IMR-90 (cell line): ENCODE results near the gene VASH1. TPM values are rescaled to one million over a fixed set of nuclear protein-coding genes. Genes with fewer than 3 reads are reported as not detected.

ENCODE experiments used
- ATAC-seq: fragments of 200-7000 bp; cut with Tn5 transposase; 2 replicates; pipeline ENCODE4 v1.9.1; 2020; ENCODE audit warnings: low read depth, mild to moderate bottlenecking, moderate library complexity
- BruUV-seq: library from RNA; stranded (reverse); fragments of 400-500 nt; replicated peaks from 2 replicates; lab custom pipeline; 2021; lab: Mats Ljungman, UMichigan
- CTCF ChIA-PET: fragments of 300-600 bp; formaldehyde crosslinking; extraction: SDS; loops from one replicate; lab custom pipeline; 2021; ENCODE audit warnings: antibody characterized with exemption; lab: Yijun Ruan, JAX
- POLR2A ChIA-PET: fragments of 300-600 bp; sonication (Branson Sonifier 250); formaldehyde crosslinking; loops from one replicate; lab custom pipeline; 2022; ENCODE audit warnings: antibody characterized with exemption; ENCODE audit not compliant: unreplicated experiment; lab: Charles Lee
- DNase-seq: peaks from one replicate; pipeline ENCODE4 v3.0.0; 2013
- H2AFZ ChIP-seq: replicated peaks from 2 replicates; pipeline ENCODE3; 2013; ENCODE audit warnings: low read length, mild to moderate bottlenecking; ENCODE audit not compliant: poor library complexity
- H2AK5ac ChIP-seq: 2 replicates; pipeline ENCODE4 v1.6.1; 2013; ENCODE audit warnings: low read depth, low read length, inconsistent platforms
- H2AK9ac ChIP-seq: replicated peaks from 2 replicates; pipeline ENCODE3; 2013; ENCODE audit warnings: mild to moderate bottlenecking, low read depth, low read length, moderate library complexity; ENCODE audit not compliant: poor library complexity
- H2BK120ac ChIP-seq: 2 replicates; pipeline ENCODE4 v1.6.1; 2013; ENCODE audit warnings: low read depth, low read length, inconsistent platforms
- H2BK15ac ChIP-seq: 3 replicates; pipeline ENCODE4 v1.6.1; 2013; ENCODE audit warnings: low read depth, low read length, inconsistent platforms
- H2BK20ac ChIP-seq: 2 replicates; pipeline ENCODE4 v1.6.1; 2013; ENCODE audit warnings: low read depth, mild to moderate bottlenecking, inconsistent platforms, low read length, moderate library complexity
- H2BK5ac ChIP-seq: 2 replicates; pipeline ENCODE4 v1.6.1; 2013; ENCODE audit warnings: mild to moderate bottlenecking, low read depth, low read length, inconsistent platforms; ENCODE audit not compliant: poor library complexity, severe bottlenecking
- H3K14ac ChIP-seq: replicated peaks from 2 replicates; pipeline ENCODE4 v1.6.1; 2013; ENCODE audit warnings: low read depth, low read length, inconsistent platforms
- H3K18ac ChIP-seq: 2 replicates; pipeline ENCODE4 v1.6.1; 2013; ENCODE audit warnings: low read depth, low read length, control low read depth
- H3K23ac ChIP-seq: 2 replicates; pipeline ENCODE4 v1.6.1; 2013; ENCODE audit warnings: low read depth, low read length, inconsistent platforms
- H3K27ac ChIP-seq: 2 replicates; pipeline ENCODE4 v1.5.1; 2013; ENCODE audit warnings: mild to moderate bottlenecking, control low read depth, low read length; ENCODE audit not compliant: insufficient read depth
- H3K27me3 ChIP-seq: 2 replicates; pipeline ENCODE4 v1.6.1; 2013; ENCODE audit warnings: low read length; ENCODE audit not compliant: control insufficient read depth, insufficient read depth
- H3K36me3 ChIP-seq: 2 replicates; pipeline ENCODE4 v1.6.1; 2013; ENCODE audit warnings: low read length, mixed read lengths; ENCODE audit not compliant: control insufficient read depth, insufficient read depth
- H3K4ac ChIP-seq: 2 replicates; pipeline ENCODE4 v1.6.1; 2013; ENCODE audit warnings: low read depth, low read length, inconsistent platforms
- H3K4me1 ChIP-seq: 2 replicates; pipeline ENCODE4 v1.6.1; 2013; ENCODE audit warnings: low read length, mixed read lengths; ENCODE audit not compliant: control insufficient read depth, insufficient read depth
- H3K4me2 ChIP-seq: 2 replicates; pipeline ENCODE4 v1.6.1; 2013; ENCODE audit warnings: low read depth, mild to moderate bottlenecking, control low read depth, low read length, moderate library complexity
- H3K4me3 ChIP-seq: 2 replicates; pipeline ENCODE4 v1.5.1; 2013; ENCODE audit warnings: low read depth, mild to moderate bottlenecking, control low read depth, low read length, moderate library complexity; ENCODE audit not compliant: insufficient read depth
- H3K56ac ChIP-seq: 2 replicates; pipeline ENCODE4 v1.6.1; 2013; ENCODE audit warnings: low read length, inconsistent platforms; ENCODE audit not compliant: insufficient read depth; ENCODE audit errors: extremely low read depth
- H3K79me1 ChIP-seq, 2 experiments: 2 replicates each; pipeline ENCODE4 v1.6.1; 2013; ENCODE audit warnings: low read length in 2 of 2, inconsistent platforms in 1 of 2, low read depth in 1 of 2
- H3K9ac ChIP-seq: 2 replicates; pipeline ENCODE4 v1.6.1; 2013; ENCODE audit warnings: low read depth, low read length, control low read depth
- H3K9me1 ChIP-seq: 2 replicates; pipeline ENCODE4 v1.6.1; 2013; ENCODE audit warnings: low read length, inconsistent platforms; ENCODE audit not compliant: insufficient read depth
- H3K9me3 ChIP-seq: 2 replicates; pipeline ENCODE4 v1.6.1; 2013; ENCODE audit warnings: low read length; ENCODE audit not compliant: control insufficient read depth, insufficient read depth
- H4K20me1 ChIP-seq: 2 replicates; pipeline ENCODE4 v1.6.1; 2013; ENCODE audit warnings: low read length, inconsistent platforms; ENCODE audit not compliant: insufficient read depth
- H4K5ac ChIP-seq: 2 replicates; pipeline ENCODE4 v1.6.1; 2013; ENCODE audit warnings: mild to moderate bottlenecking, low read depth, low read length, control low read depth
- H4K8ac ChIP-seq, 2 experiments: 2 replicates each; pipeline ENCODE4 v1.6.1; 2013; ENCODE audit warnings: low read depth in 2 of 2, low read length in 2 of 2, control low read depth in 1 of 2, inconsistent platforms in 1 of 2
- H4K91ac ChIP-seq: 2 replicates; pipeline ENCODE4 v1.6.1; 2013; ENCODE audit warnings: low read depth, low read length, inconsistent platforms; ENCODE audit not compliant: insufficient read depth
- CEBPB ChIP-seq: IDR thresholded peaks from 2 replicates; pipeline ENCODE4 v1.6.1; 2012; ENCODE audit warnings: low read depth, low read length, improper control_type of control experiment
- CHD1 ChIP-seq: IDR thresholded peaks from 2 replicates; pipeline ENCODE4 v1.6.1; 2012; ENCODE audit warnings: low read depth, low read length, improper control_type of control experiment
- WGBS, 2 experiments: methylation state at CpG; one replicate each; pipeline versions ENCODE4 v1.1.5 to v1.1.7; 2013; ENCODE audit warnings: missing lambda C conversion rate in 2 of 2; ENCODE audit not compliant: insufficient read length in 1 of 2; ENCODE audit errors: extremely low coverage in 2 of 2; 5-methylcytosine and 5-hydroxymethylcytosine counted together
- dilution Hi-C: fragments of 300-500 bp; cut with HindIII; formaldehyde crosslinking; loops from one replicate; pipeline ENCODE4 v1.14.3; 2018; ENCODE audit warnings: low sequenced_read_pairs; ENCODE audit not compliant: unreplicated experiment
- in situ Hi-C: fragments of 300-500 bp; cut with MboI; formaldehyde crosslinking; loops from 3 replicates; pipeline ENCODE4 v1.14.3; 2019; ENCODE audit warnings: low sequenced_read_pairs, inconsistent platforms, mixed read lengths
- intact Hi-C: fragments of 100-400 bp; cut with micrococcal nuclease; formaldehyde crosslinking; loops from 2 replicates; pipeline ENCODE4 v1.10.0; 2022
- polyA plus RNA-seq, 3 experiments: library from polyadenylated mRNA; depleted of rRNA; stranded (reverse); fragments of >200 nt; gene quantifications; 2 replicates each; pipeline ENCODE4 v1.2.3, GENCODE V29; 2012; ENCODE audit warnings: low replicate concordance in 1 of 3
- total RNA-seq: library from RNA; depleted of rRNA; stranded (reverse); fragments of >200 nt; gene quantifications from 2 replicates; pipeline ENCODE4 v1.2.3, GENCODE V29; 2012

Gene VASH1
- total and polyA plus RNA-seq, 2 of the 4 experiments (the other 2 are of a cell fraction): 2.0 to 9.5 TPM

DNA sequence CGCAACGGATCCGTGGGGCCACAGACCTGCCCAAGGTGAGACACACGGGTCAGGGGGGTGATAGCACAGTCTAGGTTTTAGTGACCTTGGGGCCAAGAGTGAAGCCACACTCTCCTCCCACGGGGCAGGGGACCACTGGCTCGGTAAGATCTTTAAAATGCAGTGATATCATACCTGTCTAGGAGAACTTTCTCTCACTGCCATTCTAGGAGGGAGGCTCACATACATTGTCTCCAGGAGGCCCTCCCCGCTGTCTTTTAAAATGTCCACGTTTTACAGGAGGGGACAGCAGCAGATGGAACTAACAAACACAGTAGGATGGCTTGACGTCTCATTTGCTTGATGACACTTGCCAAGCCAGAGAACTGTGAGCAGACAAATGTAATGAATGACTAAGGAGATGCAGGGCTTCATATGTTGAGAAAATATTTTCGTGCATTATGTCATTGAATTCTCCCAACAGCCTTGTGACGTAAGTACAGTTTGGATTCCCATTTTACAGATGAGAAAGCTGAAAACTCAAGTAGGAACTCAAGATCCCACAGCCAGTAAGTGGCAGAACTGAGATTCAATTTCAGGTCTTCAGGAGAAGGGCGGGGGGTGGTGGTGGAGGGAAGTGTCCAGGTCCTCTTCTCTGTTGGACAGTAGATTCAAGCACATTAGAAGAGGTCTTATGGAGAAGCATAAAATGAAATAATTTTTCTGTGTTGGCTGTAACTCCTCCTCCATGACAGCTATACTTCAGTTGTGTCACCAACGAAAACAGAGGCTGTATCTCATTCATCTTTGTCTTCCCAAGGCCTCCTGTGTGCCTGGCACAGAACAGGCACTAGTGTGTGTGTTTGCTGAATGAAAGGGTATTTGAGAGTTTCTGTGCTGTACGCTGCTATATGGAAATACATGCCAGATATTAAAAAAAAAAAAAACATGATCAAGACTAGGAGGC, 2.1 kb downstream of the VASH1 start:
- POLR2A ChIA-PET: no interaction called here
- in situ Hi-C loops: no loop called here
- dilution Hi-C loops: no loop called here

More for the DNA sequence above, 2.1 kb downstream of the VASH1 start:
- H3K27me3 ChIP-seq: no peaks in the 10 kb centered on the region; the same call in 1 of the 2 replicates
- no peak overlapping the region for H2BK120ac ChIP-seq
- H3K4ac ChIP-seq: no peak overlapping the region
- intact Hi-C loops: no loop called here
- no peak overlapping the region for H3K14ac ChIP-seq
- H2BK15ac ChIP-seq: no peak overlapping the region
- H3K79me1 ChIP-seq: no peaks in the 10 kb centered on the region
- H3K18ac ChIP-seq: no peak overlapping the region
- no peak overlapping the region for H2BK20ac ChIP-seq
- H3K4me2 ChIP-seq: peak overlapping the region; percentile 38
- no peak overlapping the region for H3K23ac ChIP-seq
- no peaks in the 10 kb centered on the region for H3K36me3 ChIP-seq
- no peak for TF ChIP-seq CHD1
- peak; percentile 15; the same call in 1 of the 2 replicates for TF ChIP-seq CEBPB
- H4K91ac ChIP-seq: no peak overlapping the region
- no peaks in the 10 kb centered on the region for H3K9me3 ChIP-seq
- WGBS, 2 experiments: 61% methylated on average over 2 of the region's 14 CpGs; no CpG with 5 or more reads in 1 of the 2 experiments
- H2BK5ac ChIP-seq: no peak overlapping the region
- H2AFZ ChIP-seq: peak overlapping the region; percentile 94
- peak overlapping the region; percentile 67 for H2AK9ac ChIP-seq
- H3K4me1 ChIP-seq: peaks cover 8% of the 10 kb centered on the region; the same call in 1 of the 2 replicates
- H4K5ac ChIP-seq: no peak overlapping the region
- H4K20me1 ChIP-seq: no peaks in the 10 kb centered on the region
- peak; percentile 40 for DNase-seq
- no peak overlapping the region for H3K56ac ChIP-seq
- no peak overlapping the region for H3K9ac ChIP-seq
- no peak for ATAC-seq
- no TSS peak for BruUV-seq
- CTCF ChIA-PET: no interaction called here
- no peak overlapping the region for H3K4me3 ChIP-seq
- H4K8ac ChIP-seq: no peak overlapping the region
- no peak overlapping the region for H2AK5ac ChIP-seq
- no peak overlapping the region for H3K27ac ChIP-seq
- H3K9me1 ChIP-seq: peaks cover 6% of the 10 kb centered on the region; the same call in 1 of the 2 replicates
